Heart left ventricle (tissue), 13 donors: ENCODE data around the gene CTLA4.

ENCODE experiments used
- POLR2A ChIP-seq, 2 donors: fragments of 450-650 bp; IDR thresholded peaks; one replicate each; pipeline ENCODE4 v1.6.1; 2017; ENCODE audit warnings: antibody characterized with exemption in 2 of 2, mild to moderate bottlenecking in 2 of 2, moderate library complexity in 2 of 2
- TF ChIP-seq, protein P1 (sequence below), 12 donors: fragments of 200-600 bp; sonication (generic) in 4 of 12; IDR thresholded peaks; one replicate each; pipeline versions ENCODE4 v1.5.0 to v1.8.0; 2018 to 2022; ENCODE audit warnings: antibody characterized with exemption in 12 of 12, mild to moderate bottlenecking in 5 of 12
- donor health status: ischemic (EF 13 %, LVEDD 7.1; RV severe dilation, severe dysfunction).
- donor health status: DM: no; HTN: yes; CAD: no.
- donor health status: DM: no; HTN: no; CAD: no.
- donor health status: ischemic (EF 25% LVEDD 6.9; RV normal size, moderate dysfunction).
- donor health status: ischemic (EF 25% LVEDD 5.7; RV mildly dilated, moderate dysfunction).
- donor health status: ischemic (EF 35%, LVEDD 5.7; RV mildly dilated, moderate dysfunction).
- donor health status: nonischemic (EF 11% LVEDD 7.7; RV severe dilation, severe dysfunction).
- donor health status: DM: yes; HTN: yes; CAD: no.
- donor health status: PGD.
- donor health status: ischemic (EF 29% LVEDD 5.4; RV normal size, mild dysfunction).
- donor health status: nonischemic (EF 23%, LVEDD 6.1; RV moderate dilation, normal function).

GRCh38 chr2:203913947-203914346 is 46.4 kb downstream of the CTLA4 start:
- TF ChIP-seq, protein P1, sequence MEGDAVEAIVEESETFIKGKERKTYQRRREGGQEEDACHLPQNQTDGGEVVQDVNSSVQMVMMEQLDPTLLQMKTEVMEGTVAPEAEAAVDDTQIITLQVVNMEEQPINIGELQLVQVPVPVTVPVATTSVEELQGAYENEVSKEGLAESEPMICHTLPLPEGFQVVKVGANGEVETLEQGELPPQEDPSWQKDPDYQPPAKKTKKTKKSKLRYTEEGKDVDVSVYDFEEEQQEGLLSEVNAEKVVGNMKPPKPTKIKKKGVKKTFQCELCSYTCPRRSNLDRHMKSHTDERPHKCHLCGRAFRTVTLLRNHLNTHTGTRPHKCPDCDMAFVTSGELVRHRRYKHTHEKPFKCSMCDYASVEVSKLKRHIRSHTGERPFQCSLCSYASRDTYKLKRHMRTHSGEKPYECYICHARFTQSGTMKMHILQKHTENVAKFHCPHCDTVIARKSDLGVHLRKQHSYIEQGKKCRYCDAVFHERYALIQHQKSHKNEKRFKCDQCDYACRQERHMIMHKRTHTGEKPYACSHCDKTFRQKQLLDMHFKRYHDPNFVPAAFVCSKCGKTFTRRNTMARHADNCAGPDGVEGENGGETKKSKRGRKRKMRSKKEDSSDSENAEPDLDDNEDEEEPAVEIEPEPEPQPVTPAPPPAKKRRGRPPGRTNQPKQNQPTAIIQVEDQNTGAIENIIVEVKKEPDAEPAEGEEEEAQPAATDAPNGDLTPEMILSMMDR (IDR thresholded peaks at IDR 0.05), result no peak
- TF ChIP-seq POLR2A (IDR thresholded peaks at IDR 0.05), result no peak
